ENCODE results near the gene TCTA. TPM values are rescaled to one million over a fixed set of nuclear protein-coding genes. Genes with fewer than 3 reads are reported as not detected.
A peak's percentile ranks its signal among the peaks of the same experiment; 100 is the strongest.

The TCTA gene
- polyA plus RNA-seq, 1 of the 3 experiments (the other 2 are of a cell fraction) = 42.1 TPM

DNA sequence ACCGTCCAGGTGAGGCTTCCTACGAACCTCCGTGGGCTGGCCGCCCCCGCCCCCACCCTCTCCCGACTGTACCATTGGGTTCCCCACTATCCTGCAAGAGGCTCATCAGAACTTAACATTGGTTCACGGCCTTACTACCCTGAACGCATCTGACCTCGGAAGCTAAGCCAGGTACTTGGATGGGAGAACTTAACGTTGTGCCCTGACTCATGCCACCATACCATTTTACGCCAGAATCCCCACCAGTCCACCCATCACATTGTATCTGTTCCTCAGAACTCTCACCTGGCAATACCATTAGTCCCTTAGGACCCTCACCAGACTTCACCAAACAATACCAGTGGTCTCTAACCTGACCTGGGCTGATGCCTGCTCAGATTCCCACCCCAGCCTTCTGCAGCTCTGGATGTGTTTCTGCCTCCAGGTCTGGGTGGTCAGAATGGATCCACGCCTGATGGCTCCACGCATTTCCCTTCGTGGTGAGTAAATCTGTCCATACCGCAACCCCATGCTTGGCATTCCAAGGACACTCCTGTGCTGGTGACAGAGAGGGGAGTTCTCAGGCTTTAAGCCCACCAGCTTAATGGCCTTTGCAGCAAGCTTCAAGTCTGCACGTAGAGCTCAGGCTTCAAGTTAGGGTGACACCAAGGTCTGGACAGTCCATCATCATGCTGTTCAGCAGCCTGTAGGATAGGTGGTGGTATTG, 562 bp downstream of the TCTA start:
- ChIA-PET POLR2A (interaction anchor here (0.6 to 2.6 kb wide), 4 partner anchors 9 to 49 kb away, joined by 3 to 10 read pairs (median 5); partner anchors contain the start of genes AMT and NICN1), CTCF (interaction anchor here (0.7 to 1.9 kb wide), 5 partner anchors 37 to 242 kb away, joined by 3 to 5 read pairs (median 3); no protein-coding TSS in a partner anchor)
- 36% methylated on average over 12 of the region's 16 CpGs for WGBS (ENCODE audit: low lambda C conversion rate)
- Histone ChIP-seq H3K9me2 (no peaks in the 10 kb centered on the region), H3F3A (replicated peaks; ENCODE audit: insufficient read depth) (peaks cover 6% of the 10 kb centered on the region), H3K27me3 (ENCODE audit: insufficient read depth) (no peaks in the 10 kb centered on the region), H3K4me1 (ENCODE audit: control insufficient read depth in 1 of 2, insufficient read depth in 2 of 2, low read depth in 1 of 2, low read length in 1 of 2) (peaks cover 0 to 19% of the 10 kb centered on the region in 2 experiments; a peak in 2 of 4 replicates), H3K79me2 (ENCODE audit: insufficient read depth) (peaks cover 60% of the 10 kb centered on the region), H3K9ac (peak overlapping the region; percentile 82), H2AFZ (ENCODE audit: low read depth) (peak overlapping the region; percentile 57), H3K4me3 (ENCODE audit: low read depth in 2 of 2, low read length in 1 of 2) (peak overlapping the region; percentile 72 to 84), H3K4me2 (peak overlapping the region; percentile 89), H3K27ac (ENCODE audit: low read depth in 2 of 2, low read length in 1 of 2) (peak overlapping the region; percentile 63 to 91), H4K20me1 (ENCODE audit: insufficient read depth) (peaks cover 35% of the 10 kb centered on the region), H3K36me3 (replicated peaks in 1 of 2; ENCODE audit: control insufficient read depth in 1 of 2, insufficient read depth in 2 of 2, low read length in 1 of 2) (peaks cover 10 to 19% of the 10 kb centered on the region in 2 experiments), H3K9me3 (no peaks in the 10 kb centered on the region)
- no peak for DNase-seq
- no peak for TF ChIP-seq TAF1 (IDR thresholded peaks at IDR 0.05; ENCODE audit: borderline replicate concordance, low read depth, low read length)
- no peak for TF ChIP-seq JUND (IDR thresholded peaks at IDR 0.05)
- no peak for TF ChIP-seq SIN3A (IDR thresholded peaks at IDR 0.05; ENCODE audit: borderline replicate concordance, low read depth, low read length)
- no peak; the same call in 1 of the 2 replicates for TF ChIP-seq YY1 (IDR thresholded peaks at IDR 0.05; ENCODE audit: low read depth)
- TF ChIP-seq, protein P1, sequence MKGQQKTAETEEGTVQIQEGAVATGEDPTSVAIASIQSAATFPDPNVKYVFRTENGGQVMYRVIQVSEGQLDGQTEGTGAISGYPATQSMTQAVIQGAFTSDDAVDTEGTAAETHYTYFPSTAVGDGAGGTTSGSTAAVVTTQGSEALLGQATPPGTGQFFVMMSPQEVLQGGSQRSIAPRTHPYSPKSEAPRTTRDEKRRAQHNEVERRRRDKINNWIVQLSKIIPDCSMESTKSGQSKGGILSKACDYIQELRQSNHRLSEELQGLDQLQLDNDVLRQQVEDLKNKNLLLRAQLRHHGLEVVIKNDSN (IDR thresholded peaks at IDR 0.05; ENCODE audit: borderline replicate concordance, low read depth) = no peak
- no peak for TF ChIP-seq RCOR1 (IDR thresholded peaks at IDR 0.05; ENCODE audit: low read length)

DNA sequence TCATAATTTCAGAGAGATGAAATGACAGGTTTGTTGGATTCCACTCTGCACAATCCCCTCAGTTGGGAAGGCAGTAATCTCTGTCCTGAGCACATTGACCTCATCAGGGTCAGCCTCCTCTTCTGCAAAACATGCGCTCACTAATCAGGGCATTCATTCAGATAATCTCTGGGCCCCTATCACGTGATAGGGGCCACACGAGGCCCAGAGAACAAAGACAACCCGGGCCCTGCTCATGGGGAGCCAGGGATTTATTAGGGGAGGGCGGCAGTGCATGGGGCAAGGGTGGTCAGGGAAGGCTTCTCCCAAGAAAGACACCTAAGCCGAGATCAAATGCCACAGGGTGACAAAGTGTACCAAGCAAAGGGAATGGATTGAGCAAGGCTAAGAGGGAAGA, 1.1 kb downstream of the TCTA start:
- no peaks in the 10 kb centered on the region for H3K9me3 ChIP-seq
- WGBS (ENCODE audit: low lambda C conversion rate) = 85% methylated on average over 6 of the region's 6 CpGs
- H3K4me1 ChIP-seq (ENCODE audit: control insufficient read depth in 1 of 2, insufficient read depth in 2 of 2, low read depth in 1 of 2, low read length in 1 of 2) = peaks cover 0 to 19% of the 10 kb centered on the region in 2 experiments; a peak in 2 of 4 replicates
- no peaks in the 10 kb centered on the region for H3K9me2 ChIP-seq
- no peaks in the 10 kb centered on the region for H3K27me3 ChIP-seq (ENCODE audit: insufficient read depth)
- no peak overlapping the region for H3K27ac ChIP-seq (ENCODE audit: low read depth in 2 of 2, low read length in 1 of 2)
- peaks cover 10 to 19% of the 10 kb centered on the region in 2 experiments for H3K36me3 ChIP-seq (replicated peaks in 1 of 2; ENCODE audit: control insufficient read depth in 1 of 2, insufficient read depth in 2 of 2, low read length in 1 of 2)
- TF ChIP-seq, protein P2, sequence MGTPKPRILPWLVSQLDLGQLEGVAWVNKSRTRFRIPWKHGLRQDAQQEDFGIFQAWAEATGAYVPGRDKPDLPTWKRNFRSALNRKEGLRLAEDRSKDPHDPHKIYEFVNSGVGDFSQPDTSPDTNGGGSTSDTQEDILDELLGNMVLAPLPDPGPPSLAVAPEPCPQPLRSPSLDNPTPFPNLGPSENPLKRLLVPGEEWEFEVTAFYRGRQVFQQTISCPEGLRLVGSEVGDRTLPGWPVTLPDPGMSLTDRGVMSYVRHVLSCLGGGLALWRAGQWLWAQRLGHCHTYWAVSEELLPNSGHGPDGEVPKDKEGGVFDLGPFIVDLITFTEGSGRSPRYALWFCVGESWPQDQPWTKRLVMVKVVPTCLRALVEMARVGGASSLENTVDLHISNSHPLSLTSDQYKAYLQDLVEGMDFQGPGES (IDR thresholded peaks at IDR 0.05; ENCODE audit: low read depth, low read length) = no peak
- TF ChIP-seq RCOR1 (IDR thresholded peaks at IDR 0.05; ENCODE audit: low read length) = no peak
- no peak for TF ChIP-seq RAD21 (IDR thresholded peaks at IDR 0.05; ENCODE audit: low read length)
- TF ChIP-seq, protein P3, sequence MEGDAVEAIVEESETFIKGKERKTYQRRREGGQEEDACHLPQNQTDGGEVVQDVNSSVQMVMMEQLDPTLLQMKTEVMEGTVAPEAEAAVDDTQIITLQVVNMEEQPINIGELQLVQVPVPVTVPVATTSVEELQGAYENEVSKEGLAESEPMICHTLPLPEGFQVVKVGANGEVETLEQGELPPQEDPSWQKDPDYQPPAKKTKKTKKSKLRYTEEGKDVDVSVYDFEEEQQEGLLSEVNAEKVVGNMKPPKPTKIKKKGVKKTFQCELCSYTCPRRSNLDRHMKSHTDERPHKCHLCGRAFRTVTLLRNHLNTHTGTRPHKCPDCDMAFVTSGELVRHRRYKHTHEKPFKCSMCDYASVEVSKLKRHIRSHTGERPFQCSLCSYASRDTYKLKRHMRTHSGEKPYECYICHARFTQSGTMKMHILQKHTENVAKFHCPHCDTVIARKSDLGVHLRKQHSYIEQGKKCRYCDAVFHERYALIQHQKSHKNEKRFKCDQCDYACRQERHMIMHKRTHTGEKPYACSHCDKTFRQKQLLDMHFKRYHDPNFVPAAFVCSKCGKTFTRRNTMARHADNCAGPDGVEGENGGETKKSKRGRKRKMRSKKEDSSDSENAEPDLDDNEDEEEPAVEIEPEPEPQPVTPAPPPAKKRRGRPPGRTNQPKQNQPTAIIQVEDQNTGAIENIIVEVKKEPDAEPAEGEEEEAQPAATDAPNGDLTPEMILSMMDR (IDR thresholded peaks at IDR 0.05) = no peak
- no peak for TF ChIP-seq EZH2phosphoT487 (IDR thresholded peaks at IDR 0.05; ENCODE audit: borderline replicate concordance, low read depth)
- peak overlapping the region; percentile 72 to 84 for H3K4me3 ChIP-seq (ENCODE audit: low read depth in 2 of 2, low read length in 1 of 2)
- peaks cover 54% of the 10 kb centered on the region for H3K79me2 ChIP-seq (ENCODE audit: insufficient read depth)
- no peak for DNase-seq
- H3K4me2 ChIP-seq = peak overlapping the region; percentile 89
- POLR2A ChIA-PET = interaction anchor here (2.6 kb wide), 1 partner anchor 16 kb away, joined by 10 read pairs; the partner anchor contains the start of gene NICN1
- H3F3A ChIP-seq (replicated peaks; ENCODE audit: insufficient read depth) = peaks cover 2% of the 10 kb centered on the region
- CTCF ChIA-PET = interaction anchor here (1.0 to 1.9 kb wide), 3 partner anchors 36 to 243 kb away, joined by 3 to 5 read pairs (median 5); no protein-coding TSS in a partner anchor
- peak overlapping the region; percentile 82; the same call in 1 of the 2 replicates for H3K9ac ChIP-seq
- H4K20me1 ChIP-seq (ENCODE audit: insufficient read depth) = peaks cover 30% of the 10 kb centered on the region
- H2AFZ ChIP-seq (ENCODE audit: low read depth) = no peak overlapping the region

Data from SK-N-SH (cell line).